SU-DHL-6 (cell line): ENCODE results near the gene DPH2.

Source experiments
- H2AFZ ChIP-seq: fragments of 200-600 bp; sonication (generic); 2 replicates; pipeline ENCODE4 v1.6.1; 2014; ENCODE audit warnings: low read depth, mild to moderate bottlenecking, moderate library complexity, mixed read lengths, antibody characterized with exemption, low read length; ENCODE audit not compliant: severe bottlenecking
- H3F3A ChIP-seq: fragments of 200-600 bp; shearing (Covaris generic); 2 replicates; pipeline ENCODE4 v1.6.0; 2016; ENCODE audit warnings: antibody characterized with exemption, mild to moderate bottlenecking; ENCODE audit not compliant: insufficient read depth
- H3K27ac ChIP-seq: fragments of 200-600 bp; sonication (generic); 2 replicates; pipeline ENCODE4 v1.5.1; 2016; ENCODE audit warnings: low read depth, mild to moderate bottlenecking, low read length, moderate library complexity, mixed read lengths
- H3K27me3 ChIP-seq: fragments of 200-600 bp; sonication (generic), shearing (Covaris generic); 2 replicates; pipeline ENCODE4 v1.6.0; 2014; ENCODE audit warnings: mild to moderate bottlenecking, low read length
- H3K36me3 ChIP-seq: fragments of 200-600 bp; sonication (generic); 2 replicates; pipeline ENCODE4 v1.6.1; 2014; ENCODE audit warnings: mild to moderate bottlenecking, low read length, mixed read lengths
- H3K4me2 ChIP-seq: fragments of 300-600, 200-600 bp; shearing (Covaris generic), sonication (generic); 2 replicates; pipeline ENCODE4 v1.6.0; 2014; ENCODE audit warnings: low read length, low read depth, mild to moderate bottlenecking; ENCODE audit not compliant: poor library complexity, severe bottlenecking
- H3K4me3 ChIP-seq: fragments of 200-600 bp; sonication (generic); 2 replicates; pipeline ENCODE4 v1.5.1; 2014; ENCODE audit warnings: antibody characterized with exemption, low read length, mild to moderate bottlenecking, mixed read lengths; ENCODE audit not compliant: insufficient read depth, poor library complexity, severe bottlenecking
- H3K79me2 ChIP-seq: fragments of 200-600 bp; sonication (generic); 2 replicates; pipeline ENCODE4 v1.6.1; 2014; ENCODE audit warnings: mild to moderate bottlenecking, low read length, moderate library complexity; ENCODE audit not compliant: insufficient read depth
- H3K9ac ChIP-seq: fragments of 200-600 bp; sonication (generic); 2 replicates; pipeline ENCODE4 v1.7.0; 2014; ENCODE audit warnings: mild to moderate bottlenecking, low read length
- H3K9me2 ChIP-seq: fragments of 200-600 bp; sonication (generic); replicated peaks from 2 replicates; pipeline ENCODE4 v1.6.1; 2014; ENCODE audit warnings: low read length; ENCODE audit not compliant: insufficient read depth
- H3K9me3 ChIP-seq: fragments of 200-600 bp; sonication (generic); 2 replicates; pipeline ENCODE4 v1.6.1; 2014; ENCODE audit warnings: low read length, mixed read lengths; ENCODE audit not compliant: insufficient read depth
- H4K20me1 ChIP-seq: fragments of 200-600 bp; sonication (generic); 2 replicates; pipeline ENCODE4 v1.6.1; 2014; ENCODE audit warnings: low read depth, mild to moderate bottlenecking, antibody characterized with exemption, low read length, moderate library complexity, mixed read lengths
- CTCF ChIP-seq: fragments of 200-600 bp; sonication (generic); IDR thresholded peaks from one replicate; pipeline ENCODE4 v1.5.1; 2017; ENCODE audit warnings: antibody characterized with exemption, mild to moderate bottlenecking, low read length, moderate library complexity; ENCODE audit not compliant: insufficient read depth, poor library complexity, severe bottlenecking
- EZH2phosphoT487 ChIP-seq: fragments of 200-600 bp; sonication (generic), shearing (Covaris generic); conservative IDR thresholded peaks from 2 replicates; pipeline ENCODE4 v1.6.1; 2018; ENCODE audit warnings: mild to moderate bottlenecking, antibody characterized with exemption, low read length, moderate library complexity, mixed read lengths

DPH2 gene

GRCh38 chr1:44015206-44015605, 45.4 kb downstream of the DPH2 start:
- Histone ChIP-seq H3K4me2 (no peak overlapping the region), H2AFZ (no peak overlapping the region), H3K9ac (no peak overlapping the region), H3K27ac (no peak overlapping the region), H3F3A (no peaks in the 10 kb centered on the region), H3K4me3 (no peak overlapping the region), H3K9me2 (no peaks in the 10 kb centered on the region), H3K36me3 (no peaks in the 10 kb centered on the region), H4K20me1 (no peaks in the 10 kb centered on the region), H3K27me3 (no peaks in the 10 kb centered on the region), H3K79me2 (no peaks in the 10 kb centered on the region), H3K9me3 (no peaks in the 10 kb centered on the region)
- TF ChIP-seq CTCF (no peak), EZH2phosphoT487 (no peak)

- H3K36me3 ChIP-seq, result no peaks in the 10 kb centered on the region
- no peaks in the 10 kb centered on the region for H4K20me1 ChIP-seq
- TF ChIP-seq CTCF (no peak), EZH2phosphoT487 (no peak)
- H3F3A ChIP-seq, result no peaks in the 10 kb centered on the region
- no peaks in the 10 kb centered on the region for H3K9me3 ChIP-seq
- H3K27ac ChIP-seq, result no peak overlapping the region
- no peak overlapping the region for H3K4me2 ChIP-seq
- no peak overlapping the region for H3K4me3 ChIP-seq
- no peak overlapping the region for H2AFZ ChIP-seq
- H3K9me2 ChIP-seq, result no peaks in the 10 kb centered on the region
- H3K79me2 ChIP-seq, result no peaks in the 10 kb centered on the region
- H3K27me3 ChIP-seq, result no peaks in the 10 kb centered on the region
- no peak overlapping the region for H3K9ac ChIP-seq
Observed at GRCh38 chr1:44016041-44016889, 46.5 kb downstream of the DPH2 start.

- Histone ChIP-seq H3K9ac (no peak overlapping the region), H3K27ac (no peak overlapping the region), H3K4me2 (no peak overlapping the region), H3K79me2 (no peaks in the 10 kb centered on the region), H3F3A (no peaks in the 10 kb centered on the region), H2AFZ (no peak overlapping the region), H3K27me3 (no peaks in the 10 kb centered on the region), H3K9me2 (no peaks in the 10 kb centered on the region), H4K20me1 (no peaks in the 10 kb centered on the region), H3K9me3 (no peaks in the 10 kb centered on the region), H3K36me3 (no peaks in the 10 kb centered on the region), H3K4me3 (no peak overlapping the region)
- TF ChIP-seq CTCF (no peak), EZH2phosphoT487 (no peak)
Observed at GRCh38 chr1:44016890-44017400, 47.1 kb downstream of the DPH2 start.
